Liver (tissue), 3 donors: Measurements from ENCODE around the gene VSIG10L2.

Experiments
- JUND ChIP-seq, 2 donors: IDR thresholded peaks; 2 replicates each; pipeline ENCODE4 v1.6.1; 2016; ENCODE audit warnings: antibody characterized with exemption in 2 of 2
- MAX ChIP-seq: IDR thresholded peaks from 2 replicates; pipeline ENCODE4 v1.6.1; 2016; ENCODE audit warnings: antibody characterized with exemption
- RAD21 ChIP-seq, 2 donors: IDR thresholded peaks; 2 replicates each; pipeline ENCODE4 v1.6.1; 2016; ENCODE audit warnings: antibody characterized with exemption in 2 of 2, mild to moderate bottlenecking in 2 of 2
- RXRA ChIP-seq, 2 donors: IDR thresholded peaks; 2 replicates each; pipeline ENCODE4 v1.6.1; 2017 to 2018; ENCODE audit warnings: antibody characterized with exemption in 2 of 2, mild to moderate bottlenecking in 1 of 2
- SP1 ChIP-seq: IDR thresholded peaks from 2 replicates; pipeline ENCODE4 v1.6.1; 2018; ENCODE audit warnings: antibody characterized with exemption, mild to moderate bottlenecking
- TAF1 ChIP-seq: conservative IDR thresholded peaks from 2 replicates; pipeline ENCODE4 v1.6.1; 2016; ENCODE audit warnings: antibody characterized with exemption, mild to moderate bottlenecking
- TF ChIP-seq, protein P1 (sequence below): fragments of 150-350 bp; IDR thresholded peaks from 2 replicates; pipeline ENCODE4 v1.5.1; 2017; ENCODE audit warnings: improper control_type of control experiment, low read depth, low read length; ENCODE audit not compliant: missing input control
- TF ChIP-seq, protein P2 (sequence below): IDR thresholded peaks from 2 replicates; pipeline ENCODE4 v1.6.1; 2016; ENCODE audit warnings: antibody characterized with exemption, mild to moderate bottlenecking
- donor health status: healthy.
- donor health status: healthy.

DNA sequence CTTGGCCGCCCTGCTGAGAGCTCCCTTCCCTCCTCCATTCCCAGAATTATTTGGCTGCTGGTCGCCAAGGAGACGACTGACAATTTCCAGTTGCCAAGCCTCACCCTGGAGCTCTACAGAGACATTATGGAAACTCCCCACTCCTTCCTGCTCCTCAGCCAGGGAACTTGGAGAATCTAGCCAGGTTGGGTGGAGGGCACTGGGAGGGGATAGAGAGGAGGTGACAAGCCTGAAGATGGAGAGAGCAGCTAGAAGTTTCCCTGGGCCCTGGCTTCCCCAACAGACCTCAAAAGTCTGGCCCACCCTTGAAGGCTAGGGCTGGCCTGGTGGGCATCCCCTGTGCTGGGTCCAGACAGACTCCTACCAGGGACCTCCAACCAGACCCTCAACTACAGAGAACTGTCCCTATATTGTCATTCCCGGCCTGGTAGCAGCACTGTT is 6.7 kb upstream of the VSIG10L2 start:
- TF ChIP-seq JUND (IDR thresholded peaks at IDR 0.05) (no peak), MAX (no peak), RXRA (IDR thresholded peaks at IDR 0.05) (no peak), SP1 (no peak), RAD21 (IDR thresholded peaks at IDR 0.05) (no peak), TAF1 (no peak)
- TF ChIP-seq, protein P1, sequence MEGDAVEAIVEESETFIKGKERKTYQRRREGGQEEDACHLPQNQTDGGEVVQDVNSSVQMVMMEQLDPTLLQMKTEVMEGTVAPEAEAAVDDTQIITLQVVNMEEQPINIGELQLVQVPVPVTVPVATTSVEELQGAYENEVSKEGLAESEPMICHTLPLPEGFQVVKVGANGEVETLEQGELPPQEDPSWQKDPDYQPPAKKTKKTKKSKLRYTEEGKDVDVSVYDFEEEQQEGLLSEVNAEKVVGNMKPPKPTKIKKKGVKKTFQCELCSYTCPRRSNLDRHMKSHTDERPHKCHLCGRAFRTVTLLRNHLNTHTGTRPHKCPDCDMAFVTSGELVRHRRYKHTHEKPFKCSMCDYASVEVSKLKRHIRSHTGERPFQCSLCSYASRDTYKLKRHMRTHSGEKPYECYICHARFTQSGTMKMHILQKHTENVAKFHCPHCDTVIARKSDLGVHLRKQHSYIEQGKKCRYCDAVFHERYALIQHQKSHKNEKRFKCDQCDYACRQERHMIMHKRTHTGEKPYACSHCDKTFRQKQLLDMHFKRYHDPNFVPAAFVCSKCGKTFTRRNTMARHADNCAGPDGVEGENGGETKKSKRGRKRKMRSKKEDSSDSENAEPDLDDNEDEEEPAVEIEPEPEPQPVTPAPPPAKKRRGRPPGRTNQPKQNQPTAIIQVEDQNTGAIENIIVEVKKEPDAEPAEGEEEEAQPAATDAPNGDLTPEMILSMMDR, result no peak
- TF ChIP-seq, protein P2, sequence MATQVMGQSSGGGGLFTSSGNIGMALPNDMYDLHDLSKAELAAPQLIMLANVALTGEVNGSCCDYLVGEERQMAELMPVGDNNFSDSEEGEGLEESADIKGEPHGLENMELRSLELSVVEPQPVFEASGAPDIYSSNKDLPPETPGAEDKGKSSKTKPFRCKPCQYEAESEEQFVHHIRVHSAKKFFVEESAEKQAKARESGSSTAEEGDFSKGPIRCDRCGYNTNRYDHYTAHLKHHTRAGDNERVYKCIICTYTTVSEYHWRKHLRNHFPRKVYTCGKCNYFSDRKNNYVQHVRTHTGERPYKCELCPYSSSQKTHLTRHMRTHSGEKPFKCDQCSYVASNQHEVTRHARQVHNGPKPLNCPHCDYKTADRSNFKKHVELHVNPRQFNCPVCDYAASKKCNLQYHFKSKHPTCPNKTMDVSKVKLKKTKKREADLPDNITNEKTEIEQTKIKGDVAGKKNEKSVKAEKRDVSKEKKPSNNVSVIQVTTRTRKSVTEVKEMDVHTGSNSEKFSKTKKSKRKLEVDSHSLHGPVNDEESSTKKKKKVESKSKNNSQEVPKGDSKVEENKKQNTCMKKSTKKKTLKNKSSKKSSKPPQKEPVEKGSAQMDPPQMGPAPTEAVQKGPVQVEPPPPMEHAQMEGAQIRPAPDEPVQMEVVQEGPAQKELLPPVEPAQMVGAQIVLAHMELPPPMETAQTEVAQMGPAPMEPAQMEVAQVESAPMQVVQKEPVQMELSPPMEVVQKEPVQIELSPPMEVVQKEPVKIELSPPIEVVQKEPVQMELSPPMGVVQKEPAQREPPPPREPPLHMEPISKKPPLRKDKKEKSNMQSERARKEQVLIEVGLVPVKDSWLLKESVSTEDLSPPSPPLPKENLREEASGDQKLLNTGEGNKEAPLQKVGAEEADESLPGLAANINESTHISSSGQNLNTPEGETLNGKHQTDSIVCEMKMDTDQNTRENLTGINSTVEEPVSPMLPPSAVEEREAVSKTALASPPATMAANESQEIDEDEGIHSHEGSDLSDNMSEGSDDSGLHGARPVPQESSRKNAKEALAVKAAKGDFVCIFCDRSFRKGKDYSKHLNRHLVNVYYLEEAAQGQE, result no peak
